Stimulated activated naive CD8-positive, alpha-beta T cell treated with anti-CD3 and anti-CD28 coated beads, Interleukin-15, Interleukin-2, amounts not matched to agents 100 ng/mL and 50 ng/mL, for 24 hours (primary cell): ENCODE data around the gene SALL1.

Experiments
- H3K27ac Mint-ChIP-seq: one replicate; pipeline ENCODE4 v1.8.0; 2021; ENCODE audit warnings: mild to moderate bottlenecking, mixed read lengths
- H3K27me3 Mint-ChIP-seq: one replicate; pipeline ENCODE4 v1.8.0; 2021; ENCODE audit warnings: mixed read lengths
- H3K36me3 Mint-ChIP-seq: one replicate; pipeline ENCODE4 v1.8.0; 2021; ENCODE audit warnings: low read depth, mixed read lengths
- H3K4me1 Mint-ChIP-seq: one replicate; pipeline ENCODE4 v1.8.0; 2021; ENCODE audit warnings: low read depth, mixed read lengths
- H3K4me3 Mint-ChIP-seq: one replicate; pipeline ENCODE4 v1.8.0; 2021; ENCODE audit warnings: mild to moderate bottlenecking, mixed read lengths
- H3K9me3 Mint-ChIP-seq: one replicate; pipeline ENCODE4 v1.8.0; 2021; ENCODE audit warnings: mixed read lengths

Gene SALL1

GRCh38 chr16:51119556-51119955 is 31.5 kb downstream of the SALL1 start:
- no peak overlapping the region for H3K4me3 Mint-ChIP-seq
- H3K4me1 Mint-ChIP-seq, result no peaks in the 10 kb centered on the region
- no peaks in the 10 kb centered on the region for H3K9me3 Mint-ChIP-seq
- peaks cover 36% of the 10 kb centered on the region for H3K27me3 Mint-ChIP-seq
- no peaks in the 10 kb centered on the region for H3K36me3 Mint-ChIP-seq
- no peak overlapping the region for H3K27ac Mint-ChIP-seq

GRCh38 chr16:51116353-51116752 is 34.7 kb downstream of the SALL1 start:
- Mint-ChIP-seq H3K4me3 (no peak overlapping the region), H3K27me3 (peaks cover 55% of the 10 kb centered on the region), H3K9me3 (no peaks in the 10 kb centered on the region), H3K4me1 (no peaks in the 10 kb centered on the region), H3K27ac (no peak overlapping the region), H3K36me3 (no peaks in the 10 kb centered on the region)

GRCh38 chr16:51114382-51114781 is 36.7 kb downstream of the SALL1 start:
- Mint-ChIP-seq H3K4me1 (no peaks in the 10 kb centered on the region), H3K9me3 (peaks cover under 1% of the 10 kb centered on the region), H3K4me3 (no peak overlapping the region), H3K36me3 (no peaks in the 10 kb centered on the region), H3K27ac (no peak overlapping the region), H3K27me3 (peaks cover 51% of the 10 kb centered on the region)

- Mint-ChIP-seq H3K4me3 (no peak overlapping the region), H3K4me1 (no peaks in the 10 kb centered on the region), H3K36me3 (no peaks in the 10 kb centered on the region), H3K27ac (no peak overlapping the region), H3K9me3 (peaks cover 7% of the 10 kb centered on the region), H3K27me3 (peaks cover 49% of the 10 kb centered on the region)
Measured at GRCh38 chr16:51113236-51114125, 37.6 kb downstream of the SALL1 start.

- H3K27me3 Mint-ChIP-seq, result peaks cover 49% of the 10 kb centered on the region
- H3K36me3 Mint-ChIP-seq, result no peaks in the 10 kb centered on the region
- no peak overlapping the region for H3K4me3 Mint-ChIP-seq
- H3K9me3 Mint-ChIP-seq, result peaks cover 7% of the 10 kb centered on the region
- no peaks in the 10 kb centered on the region for H3K4me1 Mint-ChIP-seq
- no peak overlapping the region for H3K27ac Mint-ChIP-seq
Measured at GRCh38 chr16:51112323-51112722, 38.7 kb downstream of the SALL1 start.

- H3K9me3 Mint-ChIP-seq, result peaks cover 7% of the 10 kb centered on the region
- no peaks in the 10 kb centered on the region for H3K36me3 Mint-ChIP-seq
- H3K27ac Mint-ChIP-seq, result no peak overlapping the region
- H3K27me3 Mint-ChIP-seq, result peaks cover 49% of the 10 kb centered on the region
- H3K4me3 Mint-ChIP-seq, result no peak overlapping the region
- H3K4me1 Mint-ChIP-seq, result no peaks in the 10 kb centered on the region
Measured at GRCh38 chr16:51111759-51112158, 39.3 kb downstream of the SALL1 start.

GRCh38 chr16:51110700-51111157 is 40.3 kb downstream of the SALL1 start:
- Mint-ChIP-seq H3K9me3 (peaks cover 7% of the 10 kb centered on the region), H3K4me1 (no peaks in the 10 kb centered on the region), H3K4me3 (no peak overlapping the region), H3K27ac (no peak overlapping the region), H3K36me3 (no peaks in the 10 kb centered on the region), H3K27me3 (peaks cover 43% of the 10 kb centered on the region)

- Mint-ChIP-seq H3K27ac (no peak overlapping the region), H3K4me1 (no peaks in the 10 kb centered on the region)
Measured at GRCh38 chr16:51109173-51109572, 41.9 kb downstream of the SALL1 start.

GRCh38 chr16:51107742-51108141 is 43.3 kb downstream of the SALL1 start:
- no peak overlapping the region for H3K4me3 Mint-ChIP-seq
- no peak overlapping the region for H3K27ac Mint-ChIP-seq
- H3K36me3 Mint-ChIP-seq, result no peaks in the 10 kb centered on the region
- peaks cover 7% of the 10 kb centered on the region for H3K9me3 Mint-ChIP-seq
- no peaks in the 10 kb centered on the region for H3K4me1 Mint-ChIP-seq
- peaks cover 17% of the 10 kb centered on the region for H3K27me3 Mint-ChIP-seq

More at GRCh38 chr16:51109173-51109572, 41.9 kb downstream of the SALL1 start:
- no peak overlapping the region for H3K4me3 Mint-ChIP-seq
- H3K9me3 Mint-ChIP-seq, result peaks cover 7% of the 10 kb centered on the region
- no peaks in the 10 kb centered on the region for H3K36me3 Mint-ChIP-seq
- H3K27me3 Mint-ChIP-seq, result peaks cover 29% of the 10 kb centered on the region

- no peak overlapping the region for H3K27ac Mint-ChIP-seq
- no peaks in the 10 kb centered on the region for H3K36me3 Mint-ChIP-seq
- H3K9me3 Mint-ChIP-seq, result peaks cover 7% of the 10 kb centered on the region
- H3K4me3 Mint-ChIP-seq, result no peak overlapping the region
- H3K27me3 Mint-ChIP-seq, result peaks cover 5% of the 10 kb centered on the region
- no peaks in the 10 kb centered on the region for H3K4me1 Mint-ChIP-seq
Measured at GRCh38 chr16:51106535-51106934, 44.5 kb downstream of the SALL1 start.

GRCh38 chr16:51103590-51103989 is 47.5 kb downstream of the SALL1 start:
- Mint-ChIP-seq H3K4me3 (no peak overlapping the region), H3K4me1 (no peaks in the 10 kb centered on the region), H3K36me3 (no peaks in the 10 kb centered on the region), H3K9me3 (no peaks in the 10 kb centered on the region), H3K27ac (no peak overlapping the region), H3K27me3 (no peaks in the 10 kb centered on the region)

- Mint-ChIP-seq H3K27me3 (peaks cover 3% of the 10 kb centered on the region), H3K27ac (no peak overlapping the region), H3K9me3 (no peaks in the 10 kb centered on the region), H3K4me3 (no peak overlapping the region), H3K36me3 (no peaks in the 10 kb centered on the region), H3K4me1 (no peaks in the 10 kb centered on the region)
Measured at GRCh38 chr16:51097729-51098128, 53.3 kb downstream of the SALL1 start.

- no peaks in the 10 kb centered on the region for H3K9me3 Mint-ChIP-seq
- H3K27ac Mint-ChIP-seq, result no peak overlapping the region
- H3K36me3 Mint-ChIP-seq, result no peaks in the 10 kb centered on the region
- H3K27me3 Mint-ChIP-seq, result peaks cover 3% of the 10 kb centered on the region
- H3K4me1 Mint-ChIP-seq, result no peaks in the 10 kb centered on the region
- no peak overlapping the region for H3K4me3 Mint-ChIP-seq
Measured at GRCh38 chr16:51095890-51096626, 55.0 kb downstream of the SALL1 start.

GRCh38 chr16:51095084-51095881 is 55.8 kb downstream of the SALL1 start:
- no peaks in the 10 kb centered on the region for H3K9me3 Mint-ChIP-seq
- H3K36me3 Mint-ChIP-seq, result no peaks in the 10 kb centered on the region
- peaks cover 3% of the 10 kb centered on the region for H3K27me3 Mint-ChIP-seq
- H3K27ac Mint-ChIP-seq, result no peak overlapping the region
- no peak overlapping the region for H3K4me3 Mint-ChIP-seq
- no peaks in the 10 kb centered on the region for H3K4me1 Mint-ChIP-seq
